Adipose tissue (tissue), 3 donors: ENCODE measurements around the gene ITGA7. TPM values are rescaled to one million over a fixed set of nuclear protein-coding genes. Genes with fewer than 3 reads are reported as not detected.
A peak's percentile ranks its signal among the peaks of the same experiment; 100 is the strongest.

Source experiments
- H3K27ac ChIP-seq: one replicate; pipeline ENCODE4 v1.5.1; 2013; ENCODE audit warnings: low read depth, low read length
- WGBS, 3 donors: extraction: QIAGEN DNeasy Blood & Tissue Kit; methylation state at CpG; one replicate each; pipeline ENCODE4 v1.1.7; 2013; 5-methylcytosine and 5-hydroxymethylcytosine counted together
- polyA plus RNA-seq, 3 donors: library from polyadenylated mRNA; stranded (reverse); fragments of 200-250 nt; gene quantifications; one replicate each; pipeline ENCODE4 v1.2.3, GENCODE V29; 2013
- donor health status: healthy with polysubstance abuse.
- donor health status: Bipolar disorder and iron deficiency.
- donor health status: healthy.

The ITGA7 gene
- polyA plus RNA-seq, 3 donors, result 71.2 to 591 (median 227) TPM

- WGBS, 3 donors, result 66 to 85% (median 69%) methylated on average over 14 of the region's 14 CpGs
Measured at GRCh38 chr12:55721601-55722213, 14.0 kb upstream of the ITGA7 start.

GRCh38 chr12:55720894-55721444 is 13.3 kb upstream of the ITGA7 start:
- no peak overlapping the region for H3K27ac ChIP-seq
- 17 to 43% (median 34%) methylated on average over 8 to 9 of the region's 9 CpGs for WGBS, 3 donors

More at GRCh38 chr12:55721601-55722213, 14.0 kb upstream of the ITGA7 start:
- H3K27ac ChIP-seq, result no peak overlapping the region

DNA sequence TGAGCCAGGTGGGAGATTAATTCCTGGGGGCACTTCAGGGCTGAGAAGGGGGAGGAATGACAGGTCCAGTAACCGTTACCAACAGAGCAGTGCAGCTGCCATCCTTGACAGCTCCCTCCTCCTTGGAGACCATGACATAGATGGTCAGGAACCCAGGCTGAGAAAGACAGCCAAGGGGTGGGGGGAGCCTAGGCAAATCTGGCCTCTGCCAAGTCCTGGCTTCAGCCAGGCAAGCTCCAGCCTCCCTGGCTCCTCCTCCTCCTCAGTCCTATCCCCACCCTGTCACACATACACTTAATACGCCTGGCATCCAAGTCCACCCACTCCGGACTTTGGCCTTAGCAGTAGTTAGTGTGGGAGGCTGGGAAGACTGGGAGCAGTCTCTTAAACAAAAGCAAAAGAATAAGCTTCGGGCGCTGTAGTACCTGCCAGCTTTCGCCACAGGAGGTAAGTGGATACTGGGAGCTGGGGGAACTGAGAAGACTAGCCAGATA is 12.4 kb upstream of the ITGA7 start, which contains the start of gene RDH5:
Gene RDH5, plus strand, starts transcription at position 323 of the 494 bp plus-strand sequence. CDS start 792 bp downstream, outside the sequence.
- 16 to 60% (median 50%) methylated on average over 6 of the region's 6 CpGs for WGBS, 3 donors
- H3K27ac ChIP-seq, result no peak within 1 kb of the TSS

- 68 to 79% (median 70%) methylated on average over 7 of the region's 7 CpGs for WGBS, 3 donors
- no peak overlapping the region for H3K27ac ChIP-seq
Measured at GRCh38 chr12:55719371-55719770, 11.7 kb upstream of the ITGA7 start.

GRCh38 chr12:55718624-55719275 is 11.0 kb upstream of the ITGA7 start:
- WGBS, 3 donors, result 56 to 64% (median 63%) methylated on average over 4 of the region's 4 CpGs
- no peak overlapping the region for H3K27ac ChIP-seq

GRCh38 chr12:55718015-55718414 is 10.3 kb upstream of the ITGA7 start:
- WGBS, 3 donors, result 46 to 61% (median 48%) methylated on average over 4 of the region's 4 CpGs
- H3K27ac ChIP-seq, result no peak overlapping the region

- WGBS, 3 donors, result 32 to 54% (median 40%) methylated on average over 8 of the region's 8 CpGs
- H3K27ac ChIP-seq, result peak overlapping the region; percentile 57
Measured at GRCh38 chr12:55717011-55718007, 9.6 kb upstream of the ITGA7 start.

DNA sequence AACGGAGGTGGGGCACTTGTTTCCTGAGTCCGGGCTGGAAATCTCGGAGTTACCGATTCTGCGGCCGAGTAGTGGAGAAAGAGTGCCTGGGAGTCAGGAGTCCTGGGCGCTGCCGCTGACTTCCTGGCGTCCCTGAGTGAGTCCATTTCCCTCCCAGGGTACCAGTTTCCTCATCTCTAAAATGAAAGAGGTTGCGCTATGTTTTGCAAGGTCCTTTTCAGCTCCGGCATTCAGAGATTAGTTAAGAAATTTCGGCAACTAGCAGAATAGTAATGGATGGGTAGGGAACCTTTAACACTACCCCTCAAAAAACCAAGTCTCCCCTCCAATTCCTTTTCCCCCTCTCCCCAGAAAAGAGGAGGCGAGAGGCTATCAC is 8.9 kb upstream of the ITGA7 start:
- peak overlapping the region; percentile 57 for H3K27ac ChIP-seq
- 2 to 5% (median 4%) methylated on average over 13 of the region's 13 CpGs for WGBS, 3 donors

DNA sequence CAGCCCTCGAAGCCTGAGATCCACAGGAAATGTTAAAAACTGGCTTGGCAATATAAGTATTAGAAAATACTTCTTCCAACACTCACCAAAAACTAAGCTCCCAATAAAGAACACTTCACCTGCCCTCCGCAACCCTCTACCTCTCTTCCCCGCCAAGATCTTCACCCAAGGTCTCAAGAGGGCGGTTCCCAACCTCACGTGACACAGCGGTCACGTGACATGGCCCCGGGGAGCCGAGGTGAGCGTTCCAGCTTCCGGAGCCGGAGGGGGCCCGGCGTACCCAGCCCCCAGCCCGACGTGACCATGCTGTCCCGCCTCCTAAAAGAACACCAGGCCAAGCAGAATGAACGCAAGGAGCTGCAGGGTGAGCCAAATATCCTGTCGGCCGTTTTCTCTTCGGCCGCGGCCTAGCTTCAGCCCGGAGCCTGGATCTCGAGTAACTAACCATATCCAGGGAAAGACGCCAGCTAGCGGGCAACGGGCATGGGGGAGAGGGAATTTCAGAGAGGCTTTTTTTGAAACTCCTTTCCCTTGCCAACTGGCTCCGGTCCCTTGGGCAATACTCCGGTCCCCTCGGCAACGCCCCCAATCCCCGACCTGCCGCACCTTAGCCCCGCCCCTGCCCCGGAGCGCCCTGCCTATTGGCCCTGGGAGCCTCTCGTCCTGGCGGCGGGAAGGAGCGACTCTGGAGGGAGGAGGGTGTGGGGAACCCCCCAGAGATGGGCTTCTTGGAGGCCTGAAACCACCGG is 8.3 kb upstream of the ITGA7 start, which contains the start of gene BLOC1S1:
Gene BLOC1S1, plus strand, starts transcription at position 214 of the 749 bp plus-strand sequence. Its CDS starts 6 bp downstream, at position 220.
- 0 to 1% (median 0%) methylated on average over 39 to 42 of the region's 42 CpGs for WGBS, 3 donors
- peak within 1 kb of the TSS; percentile 57 for H3K27ac ChIP-seq

- WGBS, 3 donors, result 56 to 71% (median 64%) methylated on average over 7 of the region's 7 CpGs
- H3K27ac ChIP-seq, result peak overlapping the region; percentile 40
Measured at GRCh38 chr12:55715169-55715764, 7.6 kb upstream of the ITGA7 start.

GRCh38 chr12:55713721-55714120 is 6.0 kb upstream of the ITGA7 start:
- WGBS, 3 donors, result 64 to 75% (median 68%) methylated on average over 2 of the region's 2 CpGs
- H3K27ac ChIP-seq, result no peak overlapping the region

DNA sequence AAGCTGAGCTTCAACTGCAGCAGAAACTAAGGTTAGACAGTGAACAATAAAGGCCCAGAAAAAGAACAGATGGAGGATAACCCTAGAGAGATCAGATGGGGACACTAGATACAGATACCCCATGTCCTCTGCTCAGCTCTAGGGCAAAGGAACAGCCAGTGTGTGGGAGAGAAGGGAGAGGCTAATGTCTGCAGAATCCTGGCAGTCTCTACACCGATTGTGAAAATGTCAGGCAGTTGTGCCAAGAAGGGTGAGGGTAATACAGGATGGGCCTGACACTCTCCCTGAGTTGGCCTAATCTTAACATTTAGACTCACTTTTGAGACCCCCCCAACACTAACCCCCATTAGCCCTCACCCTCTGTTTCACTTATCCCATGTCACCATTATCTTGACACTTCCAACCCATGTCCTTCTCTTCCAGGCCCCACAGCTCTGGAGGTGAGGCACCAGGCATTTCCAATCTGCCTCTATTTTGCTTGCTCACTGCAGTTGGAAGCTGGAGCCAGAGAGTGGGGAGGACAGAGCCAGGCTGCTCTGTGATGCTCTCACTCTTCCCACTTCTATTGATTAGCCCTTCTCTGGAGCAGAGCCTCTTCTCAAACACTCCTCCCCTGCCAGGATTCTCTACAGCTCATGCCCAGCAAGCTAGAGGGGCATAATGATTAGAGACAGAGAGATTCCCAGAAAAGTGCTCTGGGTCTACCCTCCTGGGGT is 5.2 kb upstream of the ITGA7 start:
- 40 to 45% (median 41%) methylated on average over 1 of the region's 1 CpG for WGBS, 3 donors
- H3K27ac ChIP-seq, result no peak overlapping the region

GRCh38 chr12:55711786-55712553 is 4.3 kb upstream of the ITGA7 start:
- H3K27ac ChIP-seq, result peak overlapping the region; percentile 64

GRCh38 chr12:55708695-55709233 is 1.1 kb upstream of the ITGA7 start:
- H3K27ac ChIP-seq, result no peak overlapping the region
- 3 to 24% (median 5%) methylated on average over 3 of the region's 3 CpGs for WGBS, 3 donors

More at GRCh38 chr12:55711786-55712553, 4.3 kb upstream of the ITGA7 start:
- WGBS, 3 donors, result 40 to 70% (median 64%) methylated on average over 4 of the region's 4 CpGs

DNA sequence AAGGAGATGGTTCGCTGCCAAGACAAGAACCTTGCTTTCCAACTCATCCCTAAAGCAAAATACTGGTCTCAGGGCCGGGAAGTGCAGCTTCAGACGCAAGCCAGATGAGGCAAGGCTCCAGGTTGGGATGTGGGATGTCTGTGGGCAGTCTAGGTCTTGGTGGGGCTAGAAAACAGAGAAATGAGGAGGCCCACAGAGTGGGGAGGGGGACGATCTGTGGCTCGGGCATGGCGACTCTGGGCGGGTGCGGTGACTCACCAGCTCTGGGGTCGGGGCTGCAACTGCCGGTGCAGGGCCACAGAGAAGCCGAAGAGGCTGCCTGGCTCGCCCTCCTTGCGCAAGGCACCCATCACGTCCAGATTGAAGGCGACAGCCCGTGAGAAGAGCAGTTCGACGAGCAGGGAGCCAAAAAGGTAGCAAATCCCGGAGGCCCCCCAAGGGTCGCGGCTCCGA is 459 bp downstream of the ITGA7 start:
- no peak overlapping the region for H3K27ac ChIP-seq

More for the DNA sequence above, 459 bp downstream of the ITGA7 start:
- 8 to 12% (median 9%) methylated on average over 19 to 22 of the region's 22 CpGs for WGBS, 3 donors
